Subcutaneous abdominal adipose tissue (tissue), 5 donors: ENCODE data around the gene ESM1.

Source experiments
- H3K27ac ChIP-seq: one replicate; pipeline ENCODE4 v1.7.0; 2013; ENCODE audit warnings: low read depth, mild to moderate bottlenecking, inconsistent platforms, low read length, moderate library complexity
- H3K27me3 ChIP-seq, 5 donors: one replicate each; pipeline ENCODE4 v1.7.0; 2013; ENCODE audit warnings: low read length in 5 of 5, inconsistent platforms in 1 of 5; ENCODE audit not compliant: control insufficient read depth in 5 of 5, insufficient read depth in 4 of 5
- H3K36me3 ChIP-seq, 5 donors: one replicate each; pipeline ENCODE4 v1.7.0; 2013; ENCODE audit warnings: low read length in 5 of 5; ENCODE audit not compliant: control insufficient read depth in 5 of 5, insufficient read depth in 5 of 5
- H3K4me1 ChIP-seq, 5 donors: one replicate each; pipeline ENCODE4 v1.7.0; 2013; ENCODE audit warnings: low read length in 5 of 5, mild to moderate bottlenecking in 3 of 5, moderate library complexity in 1 of 5; ENCODE audit not compliant: control insufficient read depth in 5 of 5, insufficient read depth in 5 of 5
- H3K4me3 ChIP-seq, 5 donors: one replicate each; pipeline ENCODE4 v1.7.0; 2013; ENCODE audit warnings: low read length in 5 of 5, low read depth in 1 of 5
- H3K9ac ChIP-seq, 5 donors: one replicate each; pipeline ENCODE4 v1.7.0; 2013; ENCODE audit warnings: low read length in 5 of 5, mild to moderate bottlenecking in 4 of 5, moderate library complexity in 3 of 5
- H3K9me3 ChIP-seq, 5 donors: one replicate each; pipeline ENCODE4 v1.7.0; 2013; ENCODE audit warnings: low read length in 5 of 5; ENCODE audit not compliant: control insufficient read depth in 5 of 5
- donor health status: healthy.
- donor health status: healthy.
- donor health status: healthy.
- donor health status: healthy.
- donor health status: healthy.

ESM1 gene

DNA sequence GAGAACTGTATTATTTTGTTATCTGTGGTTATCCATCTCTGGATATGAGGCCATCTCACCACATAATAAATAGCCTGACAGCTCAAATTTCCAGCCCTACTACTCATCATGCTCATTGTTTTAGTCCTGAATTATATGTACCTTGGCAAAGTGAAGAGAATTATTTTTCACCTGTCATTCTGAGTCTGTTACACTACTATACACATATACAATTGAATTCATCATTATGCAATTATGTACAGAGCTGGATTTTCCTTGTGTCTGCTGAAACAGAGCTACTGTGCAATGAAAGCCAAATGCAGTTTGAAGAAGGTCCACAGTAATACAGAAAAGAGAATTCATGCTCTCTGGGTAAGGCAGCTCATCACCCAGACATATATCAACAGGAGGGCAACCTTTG, 28.5 kb downstream of the ESM1 start:
- no peak overlapping the region for H3K4me3 ChIP-seq
- H3K27me3 ChIP-seq, result peaks cover 0 to 2% (median 0%) of the 10 kb centered on the region in 5 donors
- no peak overlapping the region for H3K9ac ChIP-seq
- H3K36me3 ChIP-seq, result no peaks in the 10 kb centered on the region
- no peak overlapping the region for H3K27ac ChIP-seq
- H3K4me1 ChIP-seq, result no peaks in the 10 kb centered on the region
- H3K9me3 ChIP-seq, result no peaks in the 10 kb centered on the region

- peaks cover 0 to 2% (median 0%) of the 10 kb centered on the region in 5 donors for H3K27me3 ChIP-seq
- H3K27ac ChIP-seq, result no peak overlapping the region
- H3K9ac ChIP-seq, result no peak overlapping the region
- peaks cover 0 to 2% (median 0%) of the 10 kb centered on the region in 5 donors for H3K4me1 ChIP-seq
- H3K9me3 ChIP-seq, result peaks cover 0 to 3% (median 0%) of the 10 kb centered on the region in 5 donors
- no peaks in the 10 kb centered on the region for H3K36me3 ChIP-seq
- H3K4me3 ChIP-seq, result no peak overlapping the region
Observed at GRCh38 chr5:54947187-54947586, 38.2 kb downstream of the ESM1 start.

DNA sequence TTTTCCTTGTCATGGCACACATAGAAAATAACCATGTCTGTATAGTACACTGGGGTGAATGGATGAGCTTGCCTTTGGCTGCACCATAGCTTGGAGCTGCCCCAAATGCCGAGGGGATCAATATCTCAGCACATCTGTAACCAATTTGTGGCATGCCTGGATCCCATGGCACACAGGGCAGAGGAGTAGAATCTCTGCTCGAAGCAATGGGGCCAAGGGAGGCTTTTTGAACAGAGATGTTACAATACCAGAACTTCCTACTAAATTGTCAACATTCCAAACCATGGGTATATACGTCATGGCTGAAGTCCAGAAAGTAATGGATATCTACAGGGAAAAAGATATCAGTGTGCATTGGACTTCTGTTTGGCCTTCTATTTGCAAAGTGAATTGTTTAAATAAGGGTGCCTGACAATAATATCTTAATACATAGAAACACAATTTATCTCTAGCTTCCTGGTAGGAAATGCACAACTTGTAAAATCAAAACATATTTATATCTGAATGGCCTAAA, 39.0 kb downstream of the ESM1 start:
- Histone ChIP-seq H3K4me3 (no peak overlapping the region), H3K9ac (no peak overlapping the region), H3K27me3 (peaks cover 0 to 2% (median 0%) of the 10 kb centered on the region in 5 donors), H3K27ac (no peak overlapping the region), H3K36me3 (no peaks in the 10 kb centered on the region), H3K9me3 (peaks cover 0 to 3% (median 0%) of the 10 kb centered on the region in 5 donors), H3K4me1 (peaks cover 0 to 2% (median 0%) of the 10 kb centered on the region in 5 donors)

DNA sequence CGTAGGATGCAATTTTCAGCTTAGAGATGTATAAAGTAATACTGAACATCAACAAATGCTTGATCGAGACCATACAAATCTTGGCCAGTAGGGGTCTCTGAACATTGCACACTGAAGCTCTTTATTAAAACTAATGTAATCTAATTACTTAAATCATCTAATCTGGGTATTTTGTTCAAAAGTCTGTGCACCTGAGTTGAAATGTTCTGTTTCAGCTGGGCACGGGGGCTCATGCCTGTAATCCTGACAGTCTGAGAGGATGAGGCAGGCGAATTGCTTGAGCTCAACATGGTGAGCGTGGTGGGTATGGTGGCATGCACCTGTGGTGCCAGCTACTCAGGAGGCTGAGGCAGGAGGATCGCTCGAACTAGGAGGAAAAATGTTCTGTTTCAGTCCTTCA, 41.0 kb downstream of the ESM1 start:
- Histone ChIP-seq H3K36me3 (no peaks in the 10 kb centered on the region), H3K27me3 (peaks cover 0 to 2% (median 0%) of the 10 kb centered on the region in 5 donors), H3K27ac (no peak overlapping the region), H3K9me3 (peaks cover 0 to 3% (median 0%) of the 10 kb centered on the region in 5 donors), H3K9ac (no peak overlapping the region), H3K4me1 (peaks cover 0 to 2% (median 0%) of the 10 kb centered on the region in 5 donors), H3K4me3 (no peak overlapping the region)

DNA sequence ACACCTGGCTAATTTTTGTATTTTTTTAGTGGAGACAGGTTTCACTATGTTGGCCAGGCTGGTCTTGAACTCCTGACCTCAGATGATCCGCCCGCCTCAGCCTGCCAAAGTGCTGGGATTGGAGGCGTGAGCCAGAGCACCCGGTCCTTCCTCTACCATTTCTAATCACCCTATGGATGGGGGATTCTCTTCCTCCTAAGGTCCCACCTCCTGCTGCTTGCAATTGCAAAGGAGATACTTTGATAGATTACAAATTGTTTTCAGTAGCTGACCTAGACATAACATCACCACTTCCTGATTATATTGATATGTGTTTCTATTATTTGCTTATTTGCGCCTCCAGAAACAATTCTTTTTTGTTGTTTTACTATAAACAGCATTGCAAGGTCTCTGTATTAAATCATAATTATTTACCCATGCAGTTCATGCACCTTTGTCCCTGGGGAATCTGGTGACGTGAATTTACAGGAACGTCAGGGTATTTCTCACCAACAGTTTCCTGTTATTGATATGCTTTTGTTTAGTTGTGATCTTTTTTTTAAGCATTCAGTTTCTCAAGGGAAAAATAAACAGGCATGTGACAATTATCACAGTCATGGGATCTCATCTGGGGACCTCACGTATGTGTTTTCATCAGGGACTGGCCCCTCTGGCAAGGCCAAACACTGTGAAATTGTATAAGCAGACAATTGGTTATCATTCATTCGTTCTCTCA, 43.2 kb downstream of the ESM1 start:
- Histone ChIP-seq H3K4me1 (peaks cover 0 to 2% (median 0%) of the 10 kb centered on the region in 5 donors), H3K27me3 (peaks cover 0 to 2% (median 0%) of the 10 kb centered on the region in 5 donors), H3K9ac (no peak overlapping the region), H3K4me3 (no peak overlapping the region), H3K27ac (no peak overlapping the region), H3K9me3 (no peaks in the 10 kb centered on the region), H3K36me3 (no peaks in the 10 kb centered on the region)

DNA sequence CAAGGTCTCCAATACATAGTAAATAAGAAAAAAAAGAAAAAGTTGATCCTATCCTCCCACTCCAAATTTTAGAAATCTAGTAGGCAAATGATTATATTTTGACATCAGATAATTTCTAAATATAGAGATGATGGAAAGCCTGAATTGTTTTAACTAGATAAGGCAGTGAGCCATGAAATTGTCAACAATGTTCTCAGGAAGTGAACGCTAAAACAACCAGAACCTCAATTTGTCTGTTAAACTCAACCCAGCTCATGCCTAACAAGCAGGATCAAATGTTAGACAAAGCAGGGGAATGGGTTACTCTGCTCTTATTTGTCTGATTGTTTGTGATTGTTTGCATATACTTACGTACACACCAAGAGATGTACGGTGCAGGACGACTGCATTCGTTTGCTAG, 49.2 kb downstream of the ESM1 start:
- H3K4me1 ChIP-seq, result no peaks in the 10 kb centered on the region
- H3K9ac ChIP-seq, result no peak overlapping the region
- H3K27me3 ChIP-seq, result peaks cover 0 to 4% (median 0%) of the 10 kb centered on the region in 5 donors
- no peaks in the 10 kb centered on the region for H3K9me3 ChIP-seq
- no peak overlapping the region for H3K27ac ChIP-seq
- no peaks in the 10 kb centered on the region for H3K36me3 ChIP-seq
- H3K4me3 ChIP-seq, result no peak overlapping the region

DNA sequence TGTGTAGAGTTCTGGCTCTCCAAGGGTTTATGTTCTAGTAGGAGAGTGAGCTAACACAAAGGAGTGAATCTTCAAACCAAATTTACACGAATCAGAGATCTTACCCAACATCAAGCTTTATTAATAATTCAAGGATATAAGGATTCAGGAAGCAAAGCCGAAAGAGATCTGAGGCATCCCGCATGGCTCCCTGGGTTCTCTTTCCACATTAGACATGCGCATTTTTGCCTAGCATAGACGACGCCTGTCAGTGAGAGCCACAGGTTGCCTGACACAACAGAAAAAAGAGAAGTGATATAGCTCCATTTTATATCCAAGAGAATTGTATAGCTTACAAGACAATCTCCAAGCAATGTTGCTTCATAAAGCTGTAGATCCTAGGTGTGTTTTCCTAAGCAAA, 52.6 kb downstream of the ESM1 start:
- H3K4me1 ChIP-seq, result no peaks in the 10 kb centered on the region
- no peak overlapping the region for H3K9ac ChIP-seq
- no peak overlapping the region for H3K27ac ChIP-seq

DNA sequence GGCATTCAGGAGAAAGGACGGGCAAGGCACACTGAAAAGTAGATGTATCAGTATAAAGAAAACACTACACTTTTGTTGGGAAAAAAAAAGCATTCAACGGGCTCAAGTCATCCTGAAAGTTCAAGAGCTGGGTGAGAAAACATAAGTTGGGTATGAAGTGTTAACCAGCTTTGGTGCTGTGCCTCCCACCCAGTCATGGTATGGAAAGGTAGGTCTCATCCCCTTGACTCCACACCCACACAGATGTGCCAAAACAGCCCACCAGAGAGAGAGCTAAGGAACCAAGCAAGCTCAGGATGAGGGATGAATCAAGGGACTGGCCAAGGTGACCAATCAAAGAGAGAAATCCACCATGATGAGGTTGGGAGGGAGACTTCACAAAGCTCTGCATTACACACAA, 54.7 kb downstream of the ESM1 start:
- no peak overlapping the region for H3K27ac ChIP-seq
- no peaks in the 10 kb centered on the region for H3K4me1 ChIP-seq
- peaks cover 0 to 8% (median 0%) of the 10 kb centered on the region in 5 donors for H3K27me3 ChIP-seq
- no peak overlapping the region for H3K9ac ChIP-seq
- H3K9me3 ChIP-seq, result peaks cover 0 to 4% (median 3%) of the 10 kb centered on the region in 5 donors
- no peak overlapping the region for H3K4me3 ChIP-seq
- H3K36me3 ChIP-seq, result no peaks in the 10 kb centered on the region

More for the DNA sequence above, 52.6 kb downstream of the ESM1 start:
- H3K36me3 ChIP-seq, result no peaks in the 10 kb centered on the region
- peaks cover 0 to 8% (median 0%) of the 10 kb centered on the region in 5 donors for H3K27me3 ChIP-seq
- H3K9me3 ChIP-seq, result no peaks in the 10 kb centered on the region
- H3K4me3 ChIP-seq, result no peak overlapping the region
